Measurements from ENCODE around the gene GP1BB. TPM values are rescaled to one million over a fixed set of nuclear protein-coding genes. Genes with fewer than 3 reads are reported as not detected.

GP1BB gene
- total RNA-seq, 5 donors from 2014 or later (not counting 1 experiment from before 2014, with no cell fraction given): 0.19 to 2.1 (median 0.36) TPM

GRCh38 chr22:19678949-19679521, 44.3 kb upstream of the GP1BB start:
- H3K9me3 Mint-ChIP-seq: no peaks in the 10 kb centered on the region
- Histone ChIP-seq H3K4me3 (ENCODE audit: control insufficient read depth in 1 of 2, extremely low read depth in 1 of 2, low read length in 1 of 2) (no peak overlapping the region), H3K36me3 (ENCODE audit: control insufficient read depth in 2 of 2, extremely low read depth in 1 of 2, insufficient read depth in 1 of 2, low read length in 1 of 2) (no peaks in the 10 kb centered on the region), H3K4me1 (ENCODE audit: control insufficient read depth in 1 of 2, extremely low read depth in 1 of 2, insufficient read depth in 2 of 2, low read length in 2 of 2) (no peaks in the 10 kb centered on the region), H3K27me3 (replicated peaks in 1 of 2; ENCODE audit: control insufficient read depth in 2 of 2, extremely low read depth in 1 of 2, insufficient read depth in 2 of 2, low read length in 1 of 2) (peaks cover 0 to 43% of the 10 kb centered on the region in 2 experiments), H3K27ac (ENCODE audit: low read length) (no peak overlapping the region), H3K9me3 (peaks cover 3% of the 10 kb centered on the region)
- ChIA-PET CTCF (no interaction called here), POLR2A (no interaction called here)
- no peaks in the 10 kb centered on the region for H3K4me1 Mint-ChIP-seq
- H3K27ac Mint-ChIP-seq: no peak overlapping the region
- ATAC-seq (replicated peaks in 1 of 4): no peak
- no peak overlapping the region for H3K4me3 Mint-ChIP-seq
- H3K27me3 Mint-ChIP-seq: peaks cover 46 to 54% of the 10 kb centered on the region in 2 donors
- 45% methylated on average over 3 of the region's 11 CpGs for WGBS (ENCODE audit: insufficient coverage)
- no peak for DNase-seq
- no peaks in the 10 kb centered on the region for H3K36me3 Mint-ChIP-seq

DNA sequence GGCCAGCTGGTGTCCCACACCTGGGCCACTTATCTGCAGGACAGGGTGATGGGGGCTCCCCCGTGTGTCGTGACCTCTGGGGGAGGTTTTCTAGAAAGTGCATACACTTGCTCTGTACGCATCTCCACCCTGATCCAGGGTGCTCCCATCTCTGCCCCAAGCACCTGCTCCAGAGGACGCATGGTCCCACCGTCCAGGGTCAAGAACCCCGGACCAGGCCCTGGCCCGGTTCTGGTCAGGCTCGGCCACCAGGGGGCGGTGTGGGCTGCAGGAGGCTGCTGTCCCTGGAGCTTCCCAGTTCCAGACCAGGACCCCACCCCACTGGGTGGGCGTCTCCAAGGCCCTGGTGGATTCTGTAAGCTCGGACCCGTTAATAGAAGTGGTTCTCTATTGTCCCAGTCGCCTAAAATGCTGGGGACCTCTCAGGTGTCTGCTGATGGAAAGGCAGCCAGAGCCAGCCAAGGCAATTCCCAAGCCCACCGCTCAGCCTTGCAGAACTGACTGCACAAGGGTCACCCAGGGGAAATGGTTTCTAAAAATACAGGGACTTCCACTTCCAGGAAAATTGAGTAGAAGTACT, 43.7 kb upstream of the GP1BB start:
- H3K9me3 ChIP-seq: peaks cover 3% of the 10 kb centered on the region
- no peaks in the 10 kb centered on the region for H3K36me3 ChIP-seq (ENCODE audit: control insufficient read depth in 2 of 2, extremely low read depth in 1 of 2, insufficient read depth in 1 of 2, low read length in 1 of 2)
- no peaks in the 10 kb centered on the region for H3K4me1 ChIP-seq (ENCODE audit: control insufficient read depth in 1 of 2, extremely low read depth in 1 of 2, insufficient read depth in 2 of 2, low read length in 2 of 2)
- H3K27me3 ChIP-seq (replicated peaks in 1 of 2; ENCODE audit: control insufficient read depth in 2 of 2, extremely low read depth in 1 of 2, insufficient read depth in 2 of 2, low read length in 1 of 2): peaks cover 0 to 43% of the 10 kb centered on the region in 2 experiments
- ATAC-seq (replicated peaks in 1 of 4): peak in 1 of 4 experiments; percentile 48
- Mint-ChIP-seq H3K36me3 (no peaks in the 10 kb centered on the region), H3K27me3 (peaks cover 43 to 49% of the 10 kb centered on the region in 2 donors), H3K4me1 (no peaks in the 10 kb centered on the region), H3K27ac (no peak overlapping the region), H3K4me3 (no peak overlapping the region), H3K9me3 (no peaks in the 10 kb centered on the region)
- H3K27ac ChIP-seq (ENCODE audit: low read length): no peak overlapping the region
- CTCF ChIA-PET: no interaction called here
- POLR2A ChIA-PET: no interaction called here
- H3K4me3 ChIP-seq (ENCODE audit: control insufficient read depth in 1 of 2, extremely low read depth in 1 of 2, low read length in 1 of 2): no peak overlapping the region
- WGBS (ENCODE audit: insufficient coverage): 71% methylated on average over 7 of the region's 14 CpGs
- DNase-seq: peak in 27 of 35 experiments; percentile 4 to 58 (median 28)

- no peak overlapping the region for H3K27ac Mint-ChIP-seq
- peaks cover 37 to 46% of the 10 kb centered on the region in 2 donors for H3K27me3 Mint-ChIP-seq
- WGBS (ENCODE audit: insufficient coverage): 98% methylated on average over 7 of the region's 16 CpGs
These were observed 43.0 kb upstream of the GP1BB start for GRCh38 chr22:19680287-19680881.

DNA sequence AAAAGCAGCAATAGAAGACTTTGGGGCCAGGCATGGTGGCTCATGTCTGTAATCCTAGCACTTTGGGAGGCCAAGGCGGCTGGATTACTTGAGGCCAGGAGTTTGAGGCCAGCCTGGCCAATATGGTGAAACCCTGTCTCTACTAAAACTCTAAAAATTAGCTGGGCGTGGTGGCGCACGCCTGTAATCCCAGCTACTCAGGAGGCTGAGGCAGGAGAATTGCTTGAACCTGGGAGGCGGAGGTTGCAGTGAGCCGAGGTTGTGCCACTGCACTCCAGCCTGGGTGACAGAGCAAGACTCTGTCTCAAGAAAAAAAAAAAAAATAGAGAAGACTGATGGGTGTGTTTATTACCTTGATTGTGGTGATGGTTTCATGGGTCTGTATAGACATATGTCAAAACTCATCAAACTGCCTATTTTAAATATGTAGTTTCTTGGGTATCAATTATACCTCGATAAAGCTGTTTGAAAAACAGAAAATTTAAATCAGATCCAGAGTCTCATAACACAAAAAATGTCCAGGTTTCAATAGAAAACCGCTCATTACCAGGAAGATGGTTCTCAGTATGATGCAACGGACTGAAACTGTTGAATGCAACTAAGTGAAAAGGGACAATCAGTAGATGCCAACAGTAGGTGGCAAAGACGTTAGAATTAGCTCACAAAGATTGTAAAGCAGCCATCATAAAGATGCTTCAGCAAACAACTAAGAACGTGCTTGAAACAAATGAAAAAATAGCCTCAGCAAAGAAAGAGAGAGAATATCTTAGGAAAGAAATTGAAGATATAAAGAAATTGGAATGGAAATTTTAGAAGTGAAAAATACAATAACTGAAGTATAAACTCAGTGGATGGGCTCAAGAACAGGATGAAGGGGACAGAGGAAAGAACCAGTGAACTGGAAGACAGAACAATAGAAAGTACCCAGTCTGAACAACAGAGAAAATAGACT, 42.2 kb upstream of the GP1BB start:
- Histone ChIP-seq H3K36me3 (ENCODE audit: control insufficient read depth in 2 of 2, extremely low read depth in 1 of 2, insufficient read depth in 1 of 2, low read length in 1 of 2) (no peaks in the 10 kb centered on the region), H3K27me3 (replicated peaks in 1 of 2; ENCODE audit: control insufficient read depth in 2 of 2, extremely low read depth in 1 of 2, insufficient read depth in 2 of 2, low read length in 1 of 2) (peaks cover 0 to 34% of the 10 kb centered on the region in 2 experiments), H3K9me3 (peaks cover 3% of the 10 kb centered on the region), H3K27ac (ENCODE audit: low read length) (no peak overlapping the region), H3K4me1 (ENCODE audit: control insufficient read depth in 1 of 2, extremely low read depth in 1 of 2, insufficient read depth in 2 of 2, low read length in 2 of 2) (no peaks in the 10 kb centered on the region), H3K4me3 (ENCODE audit: control insufficient read depth in 1 of 2, extremely low read depth in 1 of 2, low read length in 1 of 2) (no peak overlapping the region)
- Mint-ChIP-seq H3K9me3 (no peaks in the 10 kb centered on the region), H3K4me1 (no peaks in the 10 kb centered on the region), H3K4me3 (no peak overlapping the region), H3K27ac (no peak overlapping the region), H3K27me3 (peaks cover 33 to 40% of the 10 kb centered on the region in 2 donors), H3K36me3 (no peaks in the 10 kb centered on the region)
- no peak for ATAC-seq (replicated peaks in 1 of 4)
- WGBS (ENCODE audit: insufficient coverage): 72% methylated on average over 3 of the region's 11 CpGs
- DNase-seq: no peak
- ChIA-PET POLR2A (no interaction called here), CTCF (no interaction called here)

More at GRCh38 chr22:19680287-19680881, 43.0 kb upstream of the GP1BB start:
- Histone ChIP-seq H3K27ac (ENCODE audit: low read length) (no peak overlapping the region), H3K4me3 (ENCODE audit: control insufficient read depth in 1 of 2, extremely low read depth in 1 of 2, low read length in 1 of 2) (no peak overlapping the region), H3K9me3 (peaks cover 3% of the 10 kb centered on the region), H3K36me3 (ENCODE audit: control insufficient read depth in 2 of 2, extremely low read depth in 1 of 2, insufficient read depth in 1 of 2, low read length in 1 of 2) (no peaks in the 10 kb centered on the region), H3K27me3 (replicated peaks in 1 of 2; ENCODE audit: control insufficient read depth in 2 of 2, extremely low read depth in 1 of 2, insufficient read depth in 2 of 2, low read length in 1 of 2) (peaks cover 0 to 39% of the 10 kb centered on the region in 2 experiments), H3K4me1 (ENCODE audit: control insufficient read depth in 1 of 2, extremely low read depth in 1 of 2, insufficient read depth in 2 of 2, low read length in 2 of 2) (no peaks in the 10 kb centered on the region)
- DNase-seq: no peak
- Mint-ChIP-seq H3K9me3 (no peaks in the 10 kb centered on the region), H3K4me3 (no peak overlapping the region), H3K4me1 (no peaks in the 10 kb centered on the region), H3K36me3 (no peaks in the 10 kb centered on the region)
- ChIA-PET CTCF (no interaction called here), POLR2A (no interaction called here)
- no peak for ATAC-seq (replicated peaks in 1 of 4)

DNA sequence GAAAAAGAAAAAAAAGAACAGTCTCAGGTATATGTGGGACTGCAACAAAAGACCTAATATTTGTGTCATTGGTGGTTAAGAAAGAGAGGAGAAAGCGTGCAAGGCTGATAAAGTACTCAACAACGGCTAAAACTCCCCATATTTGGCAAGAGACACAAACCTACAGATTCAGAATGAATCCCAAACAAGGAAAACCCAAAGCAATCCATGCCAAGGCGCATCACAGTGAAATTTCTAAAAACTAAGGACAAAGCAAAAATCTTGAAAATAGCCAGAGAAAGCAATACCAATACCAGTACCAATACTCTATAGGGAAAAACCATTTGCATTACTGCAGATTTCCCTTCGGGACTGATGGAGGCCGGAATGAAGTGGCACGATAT, 41.5 kb upstream of the GP1BB start:
- Histone ChIP-seq H3K36me3 (ENCODE audit: control insufficient read depth in 2 of 2, extremely low read depth in 1 of 2, insufficient read depth in 1 of 2, low read length in 1 of 2) (no peaks in the 10 kb centered on the region), H3K27ac (ENCODE audit: low read length) (no peak overlapping the region), H3K4me1 (ENCODE audit: control insufficient read depth in 1 of 2, extremely low read depth in 1 of 2, insufficient read depth in 2 of 2, low read length in 2 of 2) (no peaks in the 10 kb centered on the region), H3K27me3 (replicated peaks in 1 of 2; ENCODE audit: control insufficient read depth in 2 of 2, extremely low read depth in 1 of 2, insufficient read depth in 2 of 2, low read length in 1 of 2) (peaks cover 0 to 32% of the 10 kb centered on the region in 2 experiments), H3K4me3 (ENCODE audit: control insufficient read depth in 1 of 2, extremely low read depth in 1 of 2, low read length in 1 of 2) (no peak overlapping the region), H3K9me3 (peaks cover 3% of the 10 kb centered on the region)
- DNase-seq (no peak), ATAC-seq (replicated peaks in 1 of 4) (no peak)
- Mint-ChIP-seq H3K27me3 (peaks cover 33 to 40% of the 10 kb centered on the region in 2 donors), H3K4me3 (no peak overlapping the region), H3K9me3 (no peaks in the 10 kb centered on the region), H3K4me1 (no peaks in the 10 kb centered on the region), H3K36me3 (no peaks in the 10 kb centered on the region), H3K27ac (no peak overlapping the region)
- CTCF ChIA-PET: no interaction called here
- 83% methylated on average over 1 of the region's 6 CpGs for WGBS (ENCODE audit: insufficient coverage)
- POLR2A ChIA-PET: no interaction called here

GRCh38 chr22:19686946-19687345, 36.4 kb upstream of the GP1BB start:
- Mint-ChIP-seq H3K36me3 (no peaks in the 10 kb centered on the region), H3K9me3 (no peaks in the 10 kb centered on the region), H3K27ac (no peak overlapping the region), H3K27me3 (peaks cover 15 to 17% of the 10 kb centered on the region in 2 donors), H3K4me3 (no peak overlapping the region), H3K4me1 (no peaks in the 10 kb centered on the region)
- H3K9me3 ChIP-seq: no peaks in the 10 kb centered on the region
- ChIA-PET POLR2A (interaction anchor here in 1 of 2 donors (0.5 to 0.6 kb wide), 2 partner anchors 30 to 244 kb away, joined by 4 read pairs; no protein-coding TSS in a partner anchor), CTCF (interaction anchor here in 1 of 2 donors (0.6 kb wide), 1 partner anchor 545 kb away, joined by 4 read pairs; no protein-coding TSS in a partner anchor)
- 98% methylated on average over 6 of the region's 7 CpGs for WGBS (ENCODE audit: insufficient coverage)
- DNase-seq: no peak
- H3K4me3 ChIP-seq (ENCODE audit: control insufficient read depth in 1 of 2, extremely low read depth in 1 of 2, low read length in 1 of 2): no peak overlapping the region
- H3K36me3 ChIP-seq (ENCODE audit: control insufficient read depth in 2 of 2, extremely low read depth in 1 of 2, insufficient read depth in 1 of 2, low read length in 1 of 2): no peaks in the 10 kb centered on the region
- peaks cover 0 to 24% of the 10 kb centered on the region in 2 experiments for H3K27me3 ChIP-seq (replicated peaks in 1 of 2; ENCODE audit: control insufficient read depth in 2 of 2, extremely low read depth in 1 of 2, insufficient read depth in 2 of 2, low read length in 1 of 2)
- H3K4me1 ChIP-seq (ENCODE audit: control insufficient read depth in 1 of 2, extremely low read depth in 1 of 2, insufficient read depth in 2 of 2, low read length in 2 of 2): no peaks in the 10 kb centered on the region
- ATAC-seq (replicated peaks in 1 of 4): no peak
- H3K27ac ChIP-seq (ENCODE audit: low read length): no peak overlapping the region
